Fibroblast of pulmonary artery (primary cell): ENCODE data around the gene PLPP2.

Experiments
- DNase-seq: peaks from one replicate; pipeline ENCODE4 v3.0.0-alpha.2; 2010; ENCODE audit warnings: low read depth
- H3K4me3 ChIP-seq: replicated peaks from 2 replicates; pipeline ENCODE4 v1.5.1; 2011; ENCODE audit warnings: low read depth, mild to moderate bottlenecking, control low read depth, low read length, moderate library complexity
- CTCF ChIP-seq: IDR thresholded peaks from 2 replicates; pipeline ENCODE4 v1.5.1; 2011; ENCODE audit warnings: mild to moderate bottlenecking, control low read depth, low read length, inconsistent platforms; ENCODE audit errors: missing control alignments

PLPP2 gene

GRCh38 chr19:305240-306150, 14.3 kb upstream of the PLPP2 start:
- no peak for TF ChIP-seq CTCF
- no peak overlapping the region for H3K4me3 ChIP-seq

GRCh38 chr19:296476-297225, 5.4 kb upstream of the PLPP2 start:
- no peak for DNase-seq
- TF ChIP-seq CTCF, result no peak

More at GRCh38 chr19:305240-306150, 14.3 kb upstream of the PLPP2 start:
- DNase-seq, result no peak

GRCh38 chr19:295687-296370, 4.6 kb upstream of the PLPP2 start:
- no peak overlapping the region for H3K4me3 ChIP-seq
- no peak for TF ChIP-seq CTCF
- DNase-seq, result no peak

More at GRCh38 chr19:296476-297225, 5.4 kb upstream of the PLPP2 start:
- no peak overlapping the region for H3K4me3 ChIP-seq

GRCh38 chr19:294946-295686, 3.9 kb upstream of the PLPP2 start:
- peak; percentile 72 for TF ChIP-seq CTCF
- DNase-seq, result peak; percentile 29
- H3K4me3 ChIP-seq, result no peak overlapping the region

GRCh38 chr19:294341-294945, 3.2 kb upstream of the PLPP2 start:
- H3K4me3 ChIP-seq, result no peak overlapping the region
- DNase-seq, result peak; percentile 23
- no peak for TF ChIP-seq CTCF

- H3K4me3 ChIP-seq, result no peak overlapping the region
- DNase-seq, result no peak
- no peak for TF ChIP-seq CTCF
Measured at GRCh38 chr19:293436-294110, 2.4 kb upstream of the PLPP2 start.
